Suprapubic skin (tissue), 4 donors: ENCODE measurements around the gene B3GALNT1.

Experiments
- CTCF ChIP-seq, 2 donors: fragments of 200-600 bp in 1 of 2; fragments of 450-650 bp in 1 of 2; sonication (generic) in 1 of 2; IDR thresholded peaks; one replicate each; pipeline ENCODE4 v1.5.1; 2016 to 2019; ENCODE audit warnings: antibody characterized with exemption in 2 of 2, mild to moderate bottlenecking in 1 of 2, moderate library complexity in 1 of 2
- EP300 ChIP-seq: sonication (generic); formaldehyde crosslinking; IDR thresholded peaks from one replicate; pipeline ENCODE4 v1.6.1; 2017; ENCODE audit warnings: antibody characterized with exemption
- POLR2AphosphoS5 ChIP-seq, 3 donors: sonication (generic); formaldehyde crosslinking; IDR thresholded peaks; one replicate each; pipeline ENCODE4 v1.6.1; 2017; ENCODE audit warnings: antibody characterized with exemption in 3 of 3

GRCh38 chr3:161069511-161070251 lies 35.5 kb downstream of the B3GALNT1 start:
- TF ChIP-seq CTCF (IDR thresholded peaks at IDR 0.05) (no peak), EP300 (no peak), POLR2AphosphoS5 (IDR thresholded peaks at IDR 0.05) (no peak)
